ENCODE results near the gene MND1.

The MND1 gene

GRCh38 chr4:153371701-153372234, 27.3 kb downstream of the MND1 start:
- no peak overlapping the region for H2AK5ac ChIP-seq (ENCODE audit: low read depth, low read length)
- H3K4me2 ChIP-seq (ENCODE audit: insufficient read depth, low read length, poor library complexity, severe bottlenecking) = no peak overlapping the region
- H3K27ac ChIP-seq (replicated peaks; ENCODE audit: low read length) = no peak overlapping the region
- DNase-seq (ENCODE audit: low spot score) = no peak
- H2AFZ ChIP-seq (ENCODE audit: low read length) = no peak overlapping the region
- no peak overlapping the region for H3K4ac ChIP-seq (ENCODE audit: low read length)
- no peak overlapping the region for H2BK12ac ChIP-seq (ENCODE audit: low read length)
- H4K8ac ChIP-seq (ENCODE audit: low read depth, low read length) = no peak overlapping the region
- no peaks in the 10 kb centered on the region for H3K79me1 ChIP-seq (ENCODE audit: low read depth, low read length)
- no peak overlapping the region for H3K9ac ChIP-seq (ENCODE audit: low read depth, low read length, poor library complexity)
- no peak overlapping the region for H3K18ac ChIP-seq (ENCODE audit: low read length)
- no peak overlapping the region for H3K4me3 ChIP-seq (ENCODE audit: low read length in 2 of 2)
- peaks cover 0 to 30% of the 10 kb centered on the region in 2 donors for H3K9me3 ChIP-seq (replicated peaks in 1 of 2; ENCODE audit: control insufficient read depth in 2 of 2, insufficient read depth in 1 of 2, low read depth in 1 of 2, low read length in 2 of 2)
- no peaks in the 10 kb centered on the region for H3K4me1 ChIP-seq (ENCODE audit: control insufficient read depth in 2 of 2, insufficient read depth in 1 of 2, low read depth in 1 of 2, low read length in 2 of 2)
- H4K91ac ChIP-seq (ENCODE audit: low read depth, low read length, poor library complexity) = no peak overlapping the region
- no peak overlapping the region for H3K14ac ChIP-seq (ENCODE audit: low read length)
- H2BK120ac ChIP-seq (ENCODE audit: low read depth, low read length) = no peak overlapping the region
- no CpG with 5 or more reads among the region's 6 CpGs for WGBS, 2 donors (ENCODE audit: extremely low coverage in 2 of 2, insufficient read length in 2 of 2, insufficient replicate concordance in 1 of 2)
- no peak overlapping the region for H2BK5ac ChIP-seq (ENCODE audit: low read length)
- H3K36me3 ChIP-seq (replicated peaks in 1 of 2; ENCODE audit: control insufficient read depth in 2 of 2, insufficient read depth in 2 of 2, low read length in 2 of 2) = peaks cover 0 to 70% of the 10 kb centered on the region in 2 donors
- no peaks in the 10 kb centered on the region for H3K27me3 ChIP-seq (ENCODE audit: control insufficient read depth in 3 of 3, insufficient read depth in 3 of 3, low read depth in 1 of 3, low read length in 3 of 3)
- no peak overlapping the region for H3K23ac ChIP-seq (ENCODE audit: low read depth, low read length, poor library complexity)
- no peak overlapping the region for H2BK15ac ChIP-seq (ENCODE audit: low read length)

GRCh38 chr4:153372967-153373562, 28.6 kb downstream of the MND1 start:
- peaks cover 0 to 57% of the 10 kb centered on the region in 2 donors for H3K36me3 ChIP-seq (replicated peaks in 1 of 2; ENCODE audit: control insufficient read depth in 2 of 2, insufficient read depth in 2 of 2, low read length in 2 of 2)
- H3K27ac ChIP-seq (replicated peaks; ENCODE audit: low read length) = no peak overlapping the region
- H3K14ac ChIP-seq (ENCODE audit: low read length) = no peak overlapping the region
- H3K4ac ChIP-seq (ENCODE audit: low read length) = no peak overlapping the region
- no peak for DNase-seq (ENCODE audit: low spot score)
- H3K4me3 ChIP-seq (ENCODE audit: low read length in 2 of 2) = no peak overlapping the region
- H2BK12ac ChIP-seq (ENCODE audit: low read length) = no peak overlapping the region
- peaks cover 0 to 30% of the 10 kb centered on the region in 2 donors for H3K9me3 ChIP-seq (replicated peaks in 1 of 2; ENCODE audit: control insufficient read depth in 2 of 2, insufficient read depth in 1 of 2, low read depth in 1 of 2, low read length in 2 of 2)
- no peaks in the 10 kb centered on the region for H3K79me1 ChIP-seq (ENCODE audit: low read depth, low read length)
- no peak overlapping the region for H4K8ac ChIP-seq (ENCODE audit: low read depth, low read length)
- H3K9ac ChIP-seq (ENCODE audit: low read depth, low read length, poor library complexity) = no peak overlapping the region
- no peak overlapping the region for H2AFZ ChIP-seq (ENCODE audit: low read length)
- H4K91ac ChIP-seq (ENCODE audit: low read depth, low read length, poor library complexity) = no peak overlapping the region
- no peaks in the 10 kb centered on the region for H3K4me1 ChIP-seq (ENCODE audit: control insufficient read depth in 2 of 2, insufficient read depth in 1 of 2, low read depth in 1 of 2, low read length in 2 of 2)
- no peak overlapping the region for H3K23ac ChIP-seq (ENCODE audit: low read depth, low read length, poor library complexity)
- no peak overlapping the region for H3K4me2 ChIP-seq (ENCODE audit: insufficient read depth, low read length, poor library complexity, severe bottlenecking)
- WGBS, 2 donors (ENCODE audit: extremely low coverage in 2 of 2, insufficient read length in 2 of 2, insufficient replicate concordance in 1 of 2) = no CpG with 5 or more reads among the region's 1 CpG
- no peak overlapping the region for H3K18ac ChIP-seq (ENCODE audit: low read length)
- no peak overlapping the region for H2BK15ac ChIP-seq (ENCODE audit: low read length)
- no peaks in the 10 kb centered on the region for H3K27me3 ChIP-seq (ENCODE audit: control insufficient read depth in 3 of 3, insufficient read depth in 3 of 3, low read depth in 1 of 3, low read length in 3 of 3)
- no peak overlapping the region for H2AK5ac ChIP-seq (ENCODE audit: low read depth, low read length)
- no peak overlapping the region for H2BK120ac ChIP-seq (ENCODE audit: low read depth, low read length)
- no peak overlapping the region for H2BK5ac ChIP-seq (ENCODE audit: low read length)

GRCh38 chr4:153374442-153374841, 30.0 kb downstream of the MND1 start:
- no peak for DNase-seq (ENCODE audit: low spot score)
- no peak overlapping the region for H3K9ac ChIP-seq (ENCODE audit: low read depth, low read length, poor library complexity)
- H2BK15ac ChIP-seq (ENCODE audit: low read length) = no peak overlapping the region
- WGBS, 2 donors (ENCODE audit: extremely low coverage in 2 of 2, insufficient read length in 2 of 2, insufficient replicate concordance in 1 of 2) = no CpG with 5 or more reads among the region's 2 CpGs
- H3K4me2 ChIP-seq (ENCODE audit: insufficient read depth, low read length, poor library complexity, severe bottlenecking) = no peak overlapping the region
- peaks cover 0 to 30% of the 10 kb centered on the region in 2 donors for H3K9me3 ChIP-seq (replicated peaks in 1 of 2; ENCODE audit: control insufficient read depth in 2 of 2, insufficient read depth in 1 of 2, low read depth in 1 of 2, low read length in 2 of 2)
- no peak overlapping the region for H2AFZ ChIP-seq (ENCODE audit: low read length)
- H4K91ac ChIP-seq (ENCODE audit: low read depth, low read length, poor library complexity) = no peak overlapping the region
- H3K36me3 ChIP-seq (replicated peaks in 1 of 2; ENCODE audit: control insufficient read depth in 2 of 2, insufficient read depth in 2 of 2, low read length in 2 of 2) = peaks cover 0 to 48% of the 10 kb centered on the region in 2 donors
- H4K8ac ChIP-seq (ENCODE audit: low read depth, low read length) = no peak overlapping the region
- no peak overlapping the region for H2BK120ac ChIP-seq (ENCODE audit: low read depth, low read length)
- no peak overlapping the region for H3K4ac ChIP-seq (ENCODE audit: low read length)
- H2BK5ac ChIP-seq (ENCODE audit: low read length) = no peak overlapping the region
- no peaks in the 10 kb centered on the region for H3K4me1 ChIP-seq (ENCODE audit: control insufficient read depth in 2 of 2, insufficient read depth in 1 of 2, low read depth in 1 of 2, low read length in 2 of 2)
- no peak overlapping the region for H3K14ac ChIP-seq (ENCODE audit: low read length)
- H3K4me3 ChIP-seq (ENCODE audit: low read length in 2 of 2) = no peak overlapping the region
- no peaks in the 10 kb centered on the region for H3K27me3 ChIP-seq (ENCODE audit: control insufficient read depth in 3 of 3, insufficient read depth in 3 of 3, low read depth in 1 of 3, low read length in 3 of 3)
- no peak overlapping the region for H2BK12ac ChIP-seq (ENCODE audit: low read length)
- no peak overlapping the region for H2AK5ac ChIP-seq (ENCODE audit: low read depth, low read length)
- H3K23ac ChIP-seq (ENCODE audit: low read depth, low read length, poor library complexity) = no peak overlapping the region
- no peaks in the 10 kb centered on the region for H3K79me1 ChIP-seq (ENCODE audit: low read depth, low read length)
- H3K18ac ChIP-seq (ENCODE audit: low read length) = no peak overlapping the region
- no peak overlapping the region for H3K27ac ChIP-seq (replicated peaks; ENCODE audit: low read length)

- H2BK5ac ChIP-seq (ENCODE audit: low read length) = no peak overlapping the region
- no peak overlapping the region for H3K14ac ChIP-seq (ENCODE audit: low read length)
- no peak overlapping the region for H3K9ac ChIP-seq (ENCODE audit: low read depth, low read length, poor library complexity)
- H3K4me1 ChIP-seq (ENCODE audit: control insufficient read depth in 2 of 2, insufficient read depth in 1 of 2, low read depth in 1 of 2, low read length in 2 of 2) = no peaks in the 10 kb centered on the region
- H3K4me2 ChIP-seq (ENCODE audit: insufficient read depth, low read length, poor library complexity, severe bottlenecking) = no peak overlapping the region
- no peak overlapping the region for H2BK12ac ChIP-seq (ENCODE audit: low read length)
- no peak overlapping the region for H3K27ac ChIP-seq (replicated peaks; ENCODE audit: low read length)
- no peak overlapping the region for H2BK120ac ChIP-seq (ENCODE audit: low read depth, low read length)
- peaks cover 0 to 25% of the 10 kb centered on the region in 2 donors for H3K9me3 ChIP-seq (replicated peaks in 1 of 2; ENCODE audit: control insufficient read depth in 2 of 2, insufficient read depth in 1 of 2, low read depth in 1 of 2, low read length in 2 of 2)
- H3K4ac ChIP-seq (ENCODE audit: low read length) = no peak overlapping the region
- H4K8ac ChIP-seq (ENCODE audit: low read depth, low read length) = no peak overlapping the region
- no peak overlapping the region for H2BK15ac ChIP-seq (ENCODE audit: low read length)
- no peak overlapping the region for H4K91ac ChIP-seq (ENCODE audit: low read depth, low read length, poor library complexity)
- H3K23ac ChIP-seq (ENCODE audit: low read depth, low read length, poor library complexity) = no peak overlapping the region
- H3K36me3 ChIP-seq (replicated peaks in 1 of 2; ENCODE audit: control insufficient read depth in 2 of 2, insufficient read depth in 2 of 2, low read length in 2 of 2) = peaks cover 0 to 42% of the 10 kb centered on the region in 2 donors
- WGBS, 2 donors (ENCODE audit: extremely low coverage in 2 of 2, insufficient read length in 2 of 2, insufficient replicate concordance in 1 of 2) = no CpG with 5 or more reads among the region's 1 CpG
- no peak overlapping the region for H3K18ac ChIP-seq (ENCODE audit: low read length)
- H3K79me1 ChIP-seq (ENCODE audit: low read depth, low read length) = no peaks in the 10 kb centered on the region
- DNase-seq (ENCODE audit: low spot score) = no peak
- H2AK5ac ChIP-seq (ENCODE audit: low read depth, low read length) = no peak overlapping the region
- no peak overlapping the region for H3K4me3 ChIP-seq (ENCODE audit: low read length in 2 of 2)
- no peaks in the 10 kb centered on the region for H3K27me3 ChIP-seq (ENCODE audit: control insufficient read depth in 3 of 3, insufficient read depth in 3 of 3, low read depth in 1 of 3, low read length in 3 of 3)
- no peak overlapping the region for H2AFZ ChIP-seq (ENCODE audit: low read length)
Measured at GRCh38 chr4:153375303-153375702, 30.8 kb downstream of the MND1 start.
